Skeletal muscle tissue (tissue), 4 donors: ENCODE measurements around the gene DKK3. TPM values are rescaled to one million over a fixed set of nuclear protein-coding genes. Genes with fewer than 3 reads are reported as not detected.

ENCODE experiments used
- H3K27ac ChIP-seq: one replicate; pipeline ENCODE4 v1.7.0; 2013; ENCODE audit warnings: mild to moderate bottlenecking, low read depth, low read length, inconsistent platforms
- H3K27me3 ChIP-seq, 3 donors: one replicate each; pipeline ENCODE4 v1.7.0; 2013; ENCODE audit warnings: low read length in 3 of 3; ENCODE audit not compliant: control insufficient read depth in 3 of 3, insufficient read depth in 3 of 3
- H3K36me3 ChIP-seq, 3 donors: one replicate each; pipeline ENCODE4 v1.7.0; 2013; ENCODE audit warnings: low read length in 3 of 3; ENCODE audit not compliant: control insufficient read depth in 3 of 3, insufficient read depth in 3 of 3
- H3K4me1 ChIP-seq, 3 donors: one replicate each; pipeline ENCODE4 v1.7.0; 2013; ENCODE audit warnings: low read length in 3 of 3, mild to moderate bottlenecking in 3 of 3; ENCODE audit not compliant: control insufficient read depth in 3 of 3, insufficient read depth in 3 of 3
- H3K4me3 ChIP-seq, 3 donors: one replicate each; pipeline ENCODE4 v1.7.0; 2013; ENCODE audit warnings: low read length in 3 of 3
- H3K9ac ChIP-seq, 3 donors: one replicate each; pipeline ENCODE4 v1.7.0; 2013; ENCODE audit warnings: low read length in 3 of 3, mild to moderate bottlenecking in 3 of 3, moderate library complexity in 2 of 3, low read depth in 1 of 3
- H3K9me3 ChIP-seq, 3 donors: one replicate each; pipeline ENCODE4 v1.7.0; 2013; ENCODE audit warnings: low read length in 3 of 3; ENCODE audit not compliant: control insufficient read depth in 3 of 3
- total RNA-seq: library from RNA; depleted of rRNA; stranded (reverse); fragments of >200 nt; gene quantifications from one replicate; pipeline ENCODE4 v1.2.3, GENCODE V29; 2014
- donor health status: Osteomylitis.

The DKK3 gene
- total RNA-seq, 1 donor from 2014 or later: 56.4 TPM

- Histone ChIP-seq H3K36me3 (no peaks in the 10 kb centered on the region), H3K9ac (no peak overlapping the region), H3K27ac (no peak overlapping the region), H3K4me1 (peaks cover 0 to 11% (median 5%) of the 10 kb centered on the region in 3 donors), H3K27me3 (peaks cover 0 to 14% (median 12%) of the 10 kb centered on the region in 3 donors), H3K4me3 (no peak overlapping the region), H3K9me3 (no peaks in the 10 kb centered on the region)
These were observed 44.3 kb downstream of the DKK3 start for GRCh38 chr11:11963842-11964773.

- Histone ChIP-seq H3K27me3 (peaks cover 0 to 14% (median 12%) of the 10 kb centered on the region in 3 donors), H3K4me1 (peaks cover 0 to 5% (median 2%) of the 10 kb centered on the region in 3 donors), H3K9ac (no peak overlapping the region), H3K27ac (no peak overlapping the region), H3K4me3 (no peak overlapping the region), H3K36me3 (peaks cover 0 to 4% (median under 1%) of the 10 kb centered on the region in 3 donors), H3K9me3 (no peaks in the 10 kb centered on the region)
These were observed 45.4 kb downstream of the DKK3 start for GRCh38 chr11:11963067-11963466.

- H3K9ac ChIP-seq: no peak overlapping the region
- no peaks in the 10 kb centered on the region for H3K4me1 ChIP-seq
- no peak overlapping the region for H3K4me3 ChIP-seq
- no peak overlapping the region for H3K27ac ChIP-seq
- no peaks in the 10 kb centered on the region for H3K9me3 ChIP-seq
- peaks cover 0 to 14% (median 12%) of the 10 kb centered on the region in 3 donors for H3K27me3 ChIP-seq
- H3K36me3 ChIP-seq: peaks cover 4 to 10% (median 9%) of the 10 kb centered on the region in 3 donors
These were observed 46.9 kb downstream of the DKK3 start for GRCh38 chr11:11961399-11962028.

GRCh38 chr11:11960687-11961086 lies 47.7 kb downstream of the DKK3 start:
- Histone ChIP-seq H3K27me3 (peaks cover 0 to 14% (median 12%) of the 10 kb centered on the region in 3 donors), H3K9ac (no peak overlapping the region), H3K9me3 (no peaks in the 10 kb centered on the region), H3K4me3 (no peak overlapping the region), H3K27ac (no peak overlapping the region), H3K36me3 (peaks cover 12 to 18% (median 17%) of the 10 kb centered on the region in 3 donors), H3K4me1 (no peaks in the 10 kb centered on the region)

- peaks cover 19 to 26% (median 26%) of the 10 kb centered on the region in 3 donors for H3K36me3 ChIP-seq
These were observed 48.8 kb downstream of the DKK3 start for GRCh38 chr11:11959601-11960000.

GRCh38 chr11:11958403-11959231 lies 49.8 kb downstream of the DKK3 start:
- no peaks in the 10 kb centered on the region for H3K9me3 ChIP-seq
- peaks cover 19 to 33% (median 26%) of the 10 kb centered on the region in 3 donors for H3K36me3 ChIP-seq
- no peak overlapping the region for H3K27ac ChIP-seq
- H3K4me3 ChIP-seq: no peak overlapping the region
- H3K4me1 ChIP-seq: no peaks in the 10 kb centered on the region
- no peak overlapping the region for H3K9ac ChIP-seq
- H3K27me3 ChIP-seq: peaks cover 0 to under 1% (median under 1%) of the 10 kb centered on the region in 3 donors

More at GRCh38 chr11:11959601-11960000, 48.8 kb downstream of the DKK3 start:
- no peaks in the 10 kb centered on the region for H3K4me1 ChIP-seq
- H3K9me3 ChIP-seq: no peaks in the 10 kb centered on the region
- no peak overlapping the region for H3K9ac ChIP-seq
- peaks cover 0 to 10% (median 10%) of the 10 kb centered on the region in 3 donors for H3K27me3 ChIP-seq
- no peak overlapping the region for H3K27ac ChIP-seq
- no peak overlapping the region for H3K4me3 ChIP-seq

GRCh38 chr11:11956006-11956405 lies 52.4 kb downstream of the DKK3 start:
- Histone ChIP-seq H3K27ac (no peak overlapping the region), H3K4me3 (no peak overlapping the region), H3K9ac (no peak overlapping the region), H3K27me3 (no peaks in the 10 kb centered on the region), H3K36me3 (peaks cover 19 to 54% (median 36%) of the 10 kb centered on the region in 3 donors), H3K4me1 (no peaks in the 10 kb centered on the region), H3K9me3 (no peaks in the 10 kb centered on the region)

GRCh38 chr11:11952036-11952435 lies 56.4 kb downstream of the DKK3 start:
- Histone ChIP-seq H3K4me3 (no peak overlapping the region), H3K9me3 (no peaks in the 10 kb centered on the region), H3K27ac (no peak overlapping the region), H3K27me3 (no peaks in the 10 kb centered on the region), H3K4me1 (no peaks in the 10 kb centered on the region), H3K36me3 (peaks cover 22 to 59% (median 48%) of the 10 kb centered on the region in 3 donors), H3K9ac (no peak overlapping the region)

GRCh38 chr11:11949482-11949881 lies 58.9 kb downstream of the DKK3 start:
- peaks cover 2 to 37% (median 27%) of the 10 kb centered on the region in 3 donors for H3K36me3 ChIP-seq
- H3K4me1 ChIP-seq: no peaks in the 10 kb centered on the region
- H3K4me3 ChIP-seq: no peak overlapping the region
- H3K9ac ChIP-seq: no peak overlapping the region
- no peak overlapping the region for H3K27ac ChIP-seq
- H3K9me3 ChIP-seq: no peaks in the 10 kb centered on the region
- H3K27me3 ChIP-seq: no peaks in the 10 kb centered on the region
